Cardiac fibroblast (primary cell): ENCODE data around the gene EPC1.
"Not testable (repeated sequence)": the region's sequence is repeated elsewhere in the genome, so short reads cannot be mapped to it uniquely, and the experiment has no call there.

Experiments used
- DNase-seq, 2 donors: peaks; one replicate each; pipeline versions ENCODE4 v3.0.0 to v3.0.0-alpha.2; 2010; ENCODE audit warnings: low read depth in 2 of 2
- H3K4me3 ChIP-seq, 2 donors: replicated peaks in 1 of 2; 1 replicate in 1 of 2; 2 replicates in 1 of 2; pipeline ENCODE4 v1.5.1; 2011; ENCODE audit warnings: low read depth in 2 of 2, low read length in 2 of 2, mild to moderate bottlenecking in 2 of 2, moderate library complexity in 1 of 2
- TF ChIP-seq, protein P1 (sequence below): IDR thresholded peaks from one replicate; pipeline ENCODE4 v1.5.1; 2011; ENCODE audit warnings: low read depth, mild to moderate bottlenecking, low read length, inconsistent platforms

The EPC1 gene

GRCh38 chr10:32232378-32232777, 114.6 kb downstream of the EPC1 start:
- TF ChIP-seq, protein P1, sequence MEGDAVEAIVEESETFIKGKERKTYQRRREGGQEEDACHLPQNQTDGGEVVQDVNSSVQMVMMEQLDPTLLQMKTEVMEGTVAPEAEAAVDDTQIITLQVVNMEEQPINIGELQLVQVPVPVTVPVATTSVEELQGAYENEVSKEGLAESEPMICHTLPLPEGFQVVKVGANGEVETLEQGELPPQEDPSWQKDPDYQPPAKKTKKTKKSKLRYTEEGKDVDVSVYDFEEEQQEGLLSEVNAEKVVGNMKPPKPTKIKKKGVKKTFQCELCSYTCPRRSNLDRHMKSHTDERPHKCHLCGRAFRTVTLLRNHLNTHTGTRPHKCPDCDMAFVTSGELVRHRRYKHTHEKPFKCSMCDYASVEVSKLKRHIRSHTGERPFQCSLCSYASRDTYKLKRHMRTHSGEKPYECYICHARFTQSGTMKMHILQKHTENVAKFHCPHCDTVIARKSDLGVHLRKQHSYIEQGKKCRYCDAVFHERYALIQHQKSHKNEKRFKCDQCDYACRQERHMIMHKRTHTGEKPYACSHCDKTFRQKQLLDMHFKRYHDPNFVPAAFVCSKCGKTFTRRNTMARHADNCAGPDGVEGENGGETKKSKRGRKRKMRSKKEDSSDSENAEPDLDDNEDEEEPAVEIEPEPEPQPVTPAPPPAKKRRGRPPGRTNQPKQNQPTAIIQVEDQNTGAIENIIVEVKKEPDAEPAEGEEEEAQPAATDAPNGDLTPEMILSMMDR = no peak
- no peak overlapping the region for H3K4me3 ChIP-seq

GRCh38 chr10:32229788-32230187, 117.2 kb downstream of the EPC1 start:
- H3K4me3 ChIP-seq, DNase-seq: not testable (repeated sequence)

More at GRCh38 chr10:32232378-32232777, 114.6 kb downstream of the EPC1 start:
- DNase-seq = no peak

- DNase-seq = no peak
- H3K4me3 ChIP-seq = no peak overlapping the region
- TF ChIP-seq, protein P1 = no peak
Measured at GRCh38 chr10:32229170-32229569, 117.8 kb downstream of the EPC1 start.

GRCh38 chr10:32227802-32228201, 119.2 kb downstream of the EPC1 start:
- DNase-seq = no peak
- TF ChIP-seq, protein P1 = no peak
- no peak overlapping the region for H3K4me3 ChIP-seq

GRCh38 chr10:32226624-32227023, 120.3 kb downstream of the EPC1 start:
- DNase-seq = no peak
- H3K4me3 ChIP-seq = no peak overlapping the region
- TF ChIP-seq, protein P1 = no peak

DNA sequence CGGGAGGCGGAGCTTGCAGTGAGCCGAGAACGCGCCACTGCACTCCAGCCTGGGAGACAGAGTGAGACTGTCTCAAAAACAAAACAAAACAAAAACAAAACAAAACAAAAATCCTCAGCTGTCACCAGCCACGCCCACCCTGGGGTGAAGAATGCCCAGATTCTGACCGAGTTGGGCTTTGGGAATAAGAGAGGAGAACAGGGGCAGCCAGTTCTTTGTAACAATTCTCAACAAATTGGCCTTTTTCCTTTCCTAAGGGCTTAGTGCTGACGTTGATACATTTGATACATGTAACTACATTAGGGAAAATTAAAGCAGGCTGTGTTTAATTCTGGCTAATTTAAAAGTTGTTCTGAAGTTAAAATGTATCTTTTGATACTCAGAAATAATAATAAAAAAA, 121.0 kb downstream of the EPC1 start:
- TF ChIP-seq, protein P1 = no peak
- no peak for DNase-seq
- no peak overlapping the region for H3K4me3 ChIP-seq

- not testable (repeated sequence) for DNase-seq, H3K4me3 ChIP-seq
Measured at GRCh38 chr10:32222376-32222775, 124.6 kb downstream of the EPC1 start.

DNA sequence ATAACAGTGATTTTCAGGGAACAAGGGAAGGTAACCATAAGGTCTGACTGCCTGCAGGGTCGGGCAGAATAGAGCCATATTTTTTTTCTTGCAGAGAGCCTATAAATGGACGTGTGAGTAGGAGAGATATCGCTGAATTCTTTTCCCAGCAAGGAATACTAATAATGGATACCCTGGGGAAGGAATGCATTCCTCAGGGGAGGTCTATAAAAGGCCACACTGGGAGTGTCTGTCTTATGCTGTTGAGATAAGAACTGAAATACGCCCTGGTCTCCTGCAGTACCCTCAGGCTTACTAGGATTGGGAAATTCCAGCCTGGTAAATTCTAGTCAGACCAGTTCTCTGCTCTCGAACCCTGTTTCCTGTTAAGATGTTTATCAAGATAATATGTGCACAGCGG, 127.8 kb downstream of the EPC1 start:
- not testable (repeated sequence) for DNase-seq, H3K4me3 ChIP-seq

GRCh38 chr10:32218206-32219044, 128.5 kb downstream of the EPC1 start:
- DNase-seq, H3K4me3 ChIP-seq: not testable (repeated sequence)
